DOHH2 (cell line): ENCODE results near the gene FBXL2.

Experiments
- H3F3A ChIP-seq: fragments of 200-600 bp; sonication (generic), shearing (Covaris generic); 2 replicates; pipeline ENCODE4 v1.6.0; 2016; ENCODE audit warnings: antibody characterized with exemption, mild to moderate bottlenecking; ENCODE audit not compliant: control insufficient read depth, insufficient read depth
- H3K27ac ChIP-seq: fragments of 200-600 bp; sonication (generic); 2 replicates; pipeline ENCODE4 v1.5.1; 2014; ENCODE audit warnings: low read depth, mild to moderate bottlenecking, low read length, moderate library complexity
- H3K27me3 ChIP-seq: fragments of 200-600 bp; sonication (generic); 2 replicates; pipeline ENCODE4 v1.6.1; 2014; ENCODE audit warnings: mild to moderate bottlenecking, low read length, mixed read lengths; ENCODE audit not compliant: control insufficient read depth
- H3K36me3 ChIP-seq: fragments of 200-600 bp; sonication (generic); 2 replicates; pipeline ENCODE4 v1.6.1; 2014; ENCODE audit warnings: mild to moderate bottlenecking, low read length, moderate library complexity, mixed read lengths; ENCODE audit not compliant: control insufficient read depth
- H3K4me1 ChIP-seq: fragments of 200-600 bp; sonication (generic); 2 replicates; pipeline ENCODE4 v1.6.1; 2014; ENCODE audit warnings: mild to moderate bottlenecking, low read length, mixed read lengths; ENCODE audit not compliant: control insufficient read depth
- H3K4me2 ChIP-seq: fragments of 200-600 bp; sonication (generic); 2 replicates; pipeline ENCODE4 v1.6.0; 2014; ENCODE audit warnings: mild to moderate bottlenecking, low read length, moderate library complexity
- H3K4me3 ChIP-seq: fragments of 200-600 bp; sonication (generic); 2 replicates; pipeline ENCODE4 v1.5.1; 2014; ENCODE audit warnings: mild to moderate bottlenecking, low read length, mixed read lengths
- H3K79me2 ChIP-seq: fragments of 200-600 bp; sonication (generic); 2 replicates; pipeline ENCODE4 v1.6.1; 2014; ENCODE audit warnings: mild to moderate bottlenecking, low read length, mixed read lengths; ENCODE audit not compliant: control insufficient read depth
- H3K9me2 ChIP-seq: fragments of 200-600 bp; sonication (generic); replicated peaks from 2 replicates; pipeline ENCODE4 v1.6.1; 2014; ENCODE audit warnings: mild to moderate bottlenecking, low read length, mixed read lengths; ENCODE audit not compliant: control insufficient read depth
- H3K9me3 ChIP-seq: fragments of 200-600 bp; sonication (generic); 2 replicates; pipeline ENCODE4 v1.6.1; 2014; ENCODE audit warnings: antibody characterized with exemption, low read length, mixed read lengths; ENCODE audit not compliant: control insufficient read depth, insufficient read depth
- H4K20me1 ChIP-seq: fragments of 200-600 bp; sonication (generic); 2 replicates; pipeline ENCODE4 v1.6.0; 2014; ENCODE audit warnings: low read depth, mild to moderate bottlenecking, antibody characterized with exemption, low read length, moderate library complexity; ENCODE audit not compliant: control insufficient read depth, insufficient read depth
- EZH2phosphoT487 ChIP-seq: fragments of 200-600 bp; sonication (generic); IDR thresholded peaks from 2 replicates; pipeline ENCODE4 v1.6.1; 2017; ENCODE audit warnings: borderline replicate concordance, mild to moderate bottlenecking, antibody characterized with exemption, low read length, moderate library complexity, mixed read lengths
- TF ChIP-seq, protein P1 (sequence below): fragments of 200-600 bp; sonication (generic); IDR thresholded peaks from one replicate; pipeline ENCODE4 v1.5.1; 2014; ENCODE audit warnings: antibody characterized with exemption, mild to moderate bottlenecking, low read depth, low read length; ENCODE audit not compliant: poor library complexity, severe bottlenecking

FBXL2 gene

DNA sequence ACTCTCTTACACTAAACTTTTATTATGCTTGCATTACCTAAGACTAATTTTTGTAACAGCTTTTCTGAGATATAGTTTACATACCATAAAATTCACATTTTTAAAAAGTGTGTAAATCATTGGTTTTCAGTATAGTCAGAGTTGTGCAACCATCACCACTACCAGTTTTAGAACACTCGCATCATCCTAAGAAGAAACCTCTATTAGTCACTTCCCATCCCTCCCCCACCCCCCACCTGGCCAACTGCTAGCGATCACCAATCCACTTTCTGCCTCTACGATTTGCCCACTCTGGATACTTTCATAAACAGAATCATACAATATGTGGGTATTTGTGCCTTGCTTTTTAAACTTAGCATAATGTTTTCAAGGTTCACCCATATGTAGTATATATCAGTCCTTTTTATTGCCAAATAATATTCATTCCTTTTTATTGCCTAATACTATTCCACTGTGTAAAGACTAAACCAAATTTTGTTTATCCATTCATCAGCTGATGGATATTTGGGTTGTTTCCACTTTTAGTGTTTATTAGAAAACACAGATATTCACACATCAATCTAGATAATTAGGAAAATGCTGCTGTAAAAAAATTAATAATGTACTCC is 139.9 kb downstream of the FBXL2 start:
- no peak overlapping the region for H3K4me2 ChIP-seq
- H3K36me3 ChIP-seq, result peaks cover 70% of the 10 kb centered on the region
- no peaks in the 10 kb centered on the region for H3K27me3 ChIP-seq
- peaks cover 13% of the 10 kb centered on the region for H3K4me1 ChIP-seq
- H3K4me3 ChIP-seq, result no peak overlapping the region
- TF ChIP-seq EZH2phosphoT487, result no peak
- TF ChIP-seq, protein P1, sequence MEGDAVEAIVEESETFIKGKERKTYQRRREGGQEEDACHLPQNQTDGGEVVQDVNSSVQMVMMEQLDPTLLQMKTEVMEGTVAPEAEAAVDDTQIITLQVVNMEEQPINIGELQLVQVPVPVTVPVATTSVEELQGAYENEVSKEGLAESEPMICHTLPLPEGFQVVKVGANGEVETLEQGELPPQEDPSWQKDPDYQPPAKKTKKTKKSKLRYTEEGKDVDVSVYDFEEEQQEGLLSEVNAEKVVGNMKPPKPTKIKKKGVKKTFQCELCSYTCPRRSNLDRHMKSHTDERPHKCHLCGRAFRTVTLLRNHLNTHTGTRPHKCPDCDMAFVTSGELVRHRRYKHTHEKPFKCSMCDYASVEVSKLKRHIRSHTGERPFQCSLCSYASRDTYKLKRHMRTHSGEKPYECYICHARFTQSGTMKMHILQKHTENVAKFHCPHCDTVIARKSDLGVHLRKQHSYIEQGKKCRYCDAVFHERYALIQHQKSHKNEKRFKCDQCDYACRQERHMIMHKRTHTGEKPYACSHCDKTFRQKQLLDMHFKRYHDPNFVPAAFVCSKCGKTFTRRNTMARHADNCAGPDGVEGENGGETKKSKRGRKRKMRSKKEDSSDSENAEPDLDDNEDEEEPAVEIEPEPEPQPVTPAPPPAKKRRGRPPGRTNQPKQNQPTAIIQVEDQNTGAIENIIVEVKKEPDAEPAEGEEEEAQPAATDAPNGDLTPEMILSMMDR, result no peak
- H3K9me2 ChIP-seq, result no peaks in the 10 kb centered on the region
- H3K27ac ChIP-seq, result no peak overlapping the region
- H3K79me2 ChIP-seq, result peaks cover 33% of the 10 kb centered on the region
- H3F3A ChIP-seq, result 0 out of 2 replicates have a peak, but pooled peaks cover 2% of the 10 kb centered on the region
- H3K9me3 ChIP-seq, result no peaks in the 10 kb centered on the region
- H4K20me1 ChIP-seq, result no peaks in the 10 kb centered on the region

DNA sequence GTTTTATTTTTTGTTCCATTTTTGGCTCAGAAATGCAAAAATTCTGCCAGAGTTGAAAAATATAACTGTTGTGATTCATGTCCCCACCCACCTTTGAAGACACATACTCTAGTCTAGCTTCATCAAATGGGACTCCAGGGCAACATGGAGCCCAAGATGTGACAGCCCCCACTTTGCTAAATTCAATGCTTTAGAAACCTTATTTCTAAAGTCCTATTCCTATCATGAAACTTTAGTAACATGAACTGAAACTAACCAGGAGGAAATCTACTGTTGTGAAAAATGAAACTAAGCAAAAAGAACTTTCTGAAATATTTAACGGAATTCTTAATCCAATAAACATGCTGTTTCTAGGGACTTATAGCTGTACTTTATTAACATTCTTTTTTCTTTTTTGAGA is 142.7 kb downstream of the FBXL2 start:
- TF ChIP-seq, protein P1, result no peak
- no peak for TF ChIP-seq EZH2phosphoT487
- H3K79me2 ChIP-seq, result peaks cover 52% of the 10 kb centered on the region
- peaks cover 13% of the 10 kb centered on the region for H3K4me1 ChIP-seq
- H3K36me3 ChIP-seq, result peaks cover 72% of the 10 kb centered on the region
- no peaks in the 10 kb centered on the region for H3K27me3 ChIP-seq
- H3K9me3 ChIP-seq, result no peaks in the 10 kb centered on the region
- H3K9me2 ChIP-seq, result no peaks in the 10 kb centered on the region
- no peaks in the 10 kb centered on the region for H4K20me1 ChIP-seq
- H3K27ac ChIP-seq, result no peak overlapping the region
- no peak overlapping the region for H3K4me3 ChIP-seq
- H3F3A ChIP-seq, result 0 out of 2 replicates have a peak, but pooled peaks cover 2% of the 10 kb centered on the region
- no peak overlapping the region for H3K4me2 ChIP-seq

DNA sequence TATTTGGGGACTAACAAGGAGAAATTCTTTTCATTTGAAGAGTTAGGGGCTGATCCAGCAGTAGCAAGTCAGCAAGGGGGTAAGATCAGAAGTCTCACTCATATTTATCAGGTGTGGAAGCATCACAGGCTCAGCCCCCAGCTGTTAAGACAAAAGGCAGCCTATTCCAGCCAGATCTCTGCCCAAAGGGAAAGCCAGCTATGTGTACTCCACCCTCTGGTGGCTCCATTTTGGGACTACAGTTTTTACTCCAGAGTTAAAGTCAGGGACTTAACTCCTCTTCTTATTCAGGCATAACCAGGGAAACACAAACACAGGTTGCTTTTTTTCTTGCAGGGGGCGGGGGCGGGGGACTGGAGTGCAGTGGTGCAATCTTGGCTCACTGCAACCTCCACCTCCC is 143.7 kb downstream of the FBXL2 start:
- H3K9me2 ChIP-seq, result no peaks in the 10 kb centered on the region
- no peak overlapping the region for H3K27ac ChIP-seq
- H3K9me3 ChIP-seq, result no peaks in the 10 kb centered on the region
- peaks cover 71% of the 10 kb centered on the region for H3K36me3 ChIP-seq
- H3K4me3 ChIP-seq, result no peak overlapping the region
- H3K4me2 ChIP-seq, result no peak overlapping the region
- H3K79me2 ChIP-seq, result peaks cover 57% of the 10 kb centered on the region
- H3K27me3 ChIP-seq, result no peaks in the 10 kb centered on the region
- H4K20me1 ChIP-seq, result no peaks in the 10 kb centered on the region
- peaks cover 16% of the 10 kb centered on the region for H3K4me1 ChIP-seq
- 0 out of 2 replicates have a peak, but pooled peaks cover 2% of the 10 kb centered on the region for H3F3A ChIP-seq
- TF ChIP-seq, protein P1, result no peak
- TF ChIP-seq EZH2phosphoT487, result no peak
